ENCODE measurements around the gene SRSF3.

The SRSF3 gene

GRCh38 chr6:36633915-36634314 lies 39.8 kb downstream of the SRSF3 start:
- no peak overlapping the region for H3K27ac ChIP-seq (ENCODE audit: low read length)
- no peak overlapping the region for H3K9ac ChIP-seq (ENCODE audit: low read depth, low read length)
- H3K27me3 ChIP-seq (ENCODE audit: insufficient read depth, low read length): no peaks in the 10 kb centered on the region
- H3K9me3 ChIP-seq (ENCODE audit: insufficient read depth, low read depth, low read length): no peaks in the 10 kb centered on the region
- H3K4me1 ChIP-seq (ENCODE audit: insufficient read depth, low read length): no peaks in the 10 kb centered on the region
- no peaks in the 10 kb centered on the region for H3K36me3 ChIP-seq (ENCODE audit: insufficient read depth, low read depth, low read length)
- no peak overlapping the region for H3K4me3 ChIP-seq (ENCODE audit: low read length)

GRCh38 chr6:36634317-36635108 lies 40.4 kb downstream of the SRSF3 start:
- Histone ChIP-seq H3K4me3 (ENCODE audit: low read length) (no peak overlapping the region), H3K36me3 (ENCODE audit: insufficient read depth, low read depth, low read length) (no peaks in the 10 kb centered on the region), H3K9ac (ENCODE audit: low read depth, low read length) (no peak overlapping the region; the same call in 1 of the 2 replicates), H3K27me3 (ENCODE audit: insufficient read depth, low read length) (no peaks in the 10 kb centered on the region), H3K4me1 (ENCODE audit: insufficient read depth, low read length) (no peaks in the 10 kb centered on the region), H3K27ac (ENCODE audit: low read length) (no peak overlapping the region), H3K9me3 (ENCODE audit: insufficient read depth, low read depth, low read length) (no peaks in the 10 kb centered on the region)

GRCh38 chr6:36636283-36636682 lies 42.1 kb downstream of the SRSF3 start:
- Histone ChIP-seq H3K9ac (ENCODE audit: low read depth, low read length) (no peak overlapping the region), H3K4me3 (ENCODE audit: low read length) (no peak overlapping the region), H3K4me1 (ENCODE audit: insufficient read depth, low read length) (no peaks in the 10 kb centered on the region), H3K36me3 (ENCODE audit: insufficient read depth, low read depth, low read length) (no peaks in the 10 kb centered on the region), H3K27ac (ENCODE audit: low read length) (no peak overlapping the region), H3K27me3 (ENCODE audit: insufficient read depth, low read length) (no peaks in the 10 kb centered on the region), H3K9me3 (ENCODE audit: insufficient read depth, low read depth, low read length) (no peaks in the 10 kb centered on the region)

DNA sequence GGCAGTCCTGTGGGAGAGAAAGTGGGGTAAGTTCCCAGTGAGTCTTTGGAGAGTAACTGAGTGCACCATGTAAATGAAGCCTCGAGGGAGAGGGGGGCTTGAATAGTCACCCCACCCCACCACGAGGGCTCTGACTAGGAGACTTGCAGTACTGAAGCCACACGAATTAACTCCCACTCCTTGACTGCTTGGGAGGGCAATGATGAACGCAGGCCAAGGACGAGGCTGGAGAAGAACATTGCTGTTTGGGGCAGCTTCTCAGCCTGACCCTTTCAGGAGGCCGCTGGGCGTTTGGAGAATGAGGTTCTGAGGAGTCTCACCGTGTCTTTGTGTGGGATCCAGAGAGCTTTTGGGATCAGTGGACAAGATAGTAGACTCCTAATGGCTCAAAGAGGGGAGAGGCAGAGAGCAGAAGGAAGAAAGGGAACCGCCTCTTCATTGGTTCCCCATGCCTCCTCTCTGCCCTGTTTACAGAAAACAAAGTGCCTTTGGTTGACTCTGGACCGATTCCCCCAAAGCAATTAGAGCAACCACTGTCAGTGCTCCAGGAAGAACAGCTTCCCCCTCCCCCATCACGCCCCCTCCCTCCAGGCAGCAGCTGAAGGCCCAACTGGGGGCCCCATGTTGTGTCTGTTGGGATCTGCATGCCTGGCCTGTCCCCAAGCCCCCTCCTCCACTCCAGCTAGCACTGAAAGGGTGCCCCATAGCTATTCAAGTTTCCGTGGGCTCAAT lies 42.7 kb downstream of the SRSF3 start:
- H3K9ac ChIP-seq (ENCODE audit: low read depth, low read length): no peak overlapping the region
- H3K27ac ChIP-seq (ENCODE audit: low read length): no peak overlapping the region
- no peaks in the 10 kb centered on the region for H3K4me1 ChIP-seq (ENCODE audit: insufficient read depth, low read length)
- no peak overlapping the region for H3K4me3 ChIP-seq (ENCODE audit: low read length)
- H3K27me3 ChIP-seq (ENCODE audit: insufficient read depth, low read length): no peaks in the 10 kb centered on the region
- no peaks in the 10 kb centered on the region for H3K9me3 ChIP-seq (ENCODE audit: insufficient read depth, low read depth, low read length)
- H3K36me3 ChIP-seq (ENCODE audit: insufficient read depth, low read depth, low read length): no peaks in the 10 kb centered on the region

DNA sequence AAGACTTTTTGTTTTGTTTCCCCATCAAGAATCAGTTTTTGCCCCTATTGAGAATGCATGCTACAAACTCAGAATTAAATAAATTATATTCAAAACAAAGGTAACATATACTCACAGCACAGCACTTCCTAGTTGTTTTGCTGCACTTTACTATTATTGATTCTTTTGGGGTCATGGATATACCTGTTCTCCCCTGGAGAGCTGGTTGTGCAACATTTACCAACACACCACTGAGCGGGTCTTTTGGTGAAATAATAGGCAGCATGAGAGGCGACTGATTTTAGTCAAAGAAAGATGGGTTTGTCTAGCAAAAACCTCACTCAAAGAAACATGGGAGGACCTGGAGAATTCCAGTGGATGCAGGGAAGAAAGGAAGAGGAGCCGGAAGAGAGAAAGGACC lies 44.4 kb downstream of the SRSF3 start:
- Histone ChIP-seq H3K27ac (ENCODE audit: low read length) (no peak overlapping the region), H3K27me3 (ENCODE audit: insufficient read depth, low read length) (no peaks in the 10 kb centered on the region), H3K36me3 (ENCODE audit: insufficient read depth, low read depth, low read length) (no peaks in the 10 kb centered on the region)

DNA sequence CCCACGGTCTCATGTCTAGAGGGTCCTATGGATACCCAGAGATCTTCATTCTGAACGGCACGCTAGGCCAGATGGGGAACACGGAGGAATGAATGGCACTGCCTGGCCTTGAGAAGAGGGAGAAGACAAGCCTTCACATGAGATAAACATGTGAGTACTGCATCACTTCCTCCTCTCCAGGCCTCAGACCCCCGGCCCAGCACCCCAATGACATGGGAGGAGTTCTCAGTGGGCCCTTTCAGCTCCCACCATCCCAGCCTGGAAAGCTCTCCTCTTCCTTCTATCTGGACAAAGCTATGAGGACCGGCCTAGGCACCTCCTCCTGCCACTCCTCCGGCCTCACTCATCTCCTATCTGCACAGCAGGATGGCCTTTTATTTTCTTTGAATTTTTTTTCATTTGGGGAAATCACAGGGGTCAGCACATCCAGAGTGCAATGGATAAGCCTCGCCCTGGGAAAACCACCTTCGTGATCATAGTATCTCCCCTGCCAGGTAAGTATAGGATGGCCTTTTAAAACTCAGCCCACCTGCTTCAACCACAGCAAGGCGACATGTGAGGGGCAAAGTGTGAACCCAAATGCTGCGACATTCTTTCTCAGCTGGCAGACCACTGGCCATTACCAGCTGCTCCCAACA lies 45.1 kb downstream of the SRSF3 start:
- Histone ChIP-seq H3K27ac (ENCODE audit: low read length) (no peak overlapping the region), H3K36me3 (ENCODE audit: insufficient read depth, low read depth, low read length) (no peaks in the 10 kb centered on the region), H3K9me3 (ENCODE audit: insufficient read depth, low read depth, low read length) (no peaks in the 10 kb centered on the region), H3K4me3 (ENCODE audit: low read length) (no peak overlapping the region), H3K4me1 (ENCODE audit: insufficient read depth, low read length) (no peaks in the 10 kb centered on the region), H3K27me3 (ENCODE audit: insufficient read depth, low read length) (no peaks in the 10 kb centered on the region), H3K9ac (ENCODE audit: low read depth, low read length) (no peak overlapping the region)

More for the DNA sequence above, 44.4 kb downstream of the SRSF3 start:
- Histone ChIP-seq H3K9ac (ENCODE audit: low read depth, low read length) (no peak overlapping the region), H3K9me3 (ENCODE audit: insufficient read depth, low read depth, low read length) (no peaks in the 10 kb centered on the region), H3K4me1 (ENCODE audit: insufficient read depth, low read length) (no peaks in the 10 kb centered on the region), H3K4me3 (ENCODE audit: low read length) (no peak overlapping the region)

DNA sequence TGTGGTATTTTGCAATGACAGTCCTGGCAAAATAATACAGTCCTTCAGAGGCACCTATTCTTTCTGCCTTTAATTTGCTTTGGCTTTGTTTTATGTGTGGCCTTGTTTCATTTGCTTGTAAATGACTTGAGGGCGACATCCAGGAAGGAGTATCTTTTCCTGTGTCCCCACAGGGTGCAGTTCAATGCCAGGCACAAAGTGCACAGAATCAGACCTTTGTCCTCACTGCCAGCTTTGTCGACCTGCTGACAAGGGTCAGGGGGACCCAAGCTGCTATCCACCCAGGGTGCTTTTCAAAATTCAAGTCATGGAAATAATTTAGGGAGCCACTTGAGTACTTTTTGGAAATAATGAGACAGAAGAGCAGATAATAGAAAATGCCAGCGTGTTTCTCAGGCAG lies 47.4 kb downstream of the SRSF3 start:
- no peaks in the 10 kb centered on the region for H3K36me3 ChIP-seq (ENCODE audit: insufficient read depth, low read depth, low read length)
- H3K27ac ChIP-seq (ENCODE audit: low read length): no peak overlapping the region
- no peaks in the 10 kb centered on the region for H3K9me3 ChIP-seq (ENCODE audit: insufficient read depth, low read depth, low read length)
- H3K4me1 ChIP-seq (ENCODE audit: insufficient read depth, low read length): no peaks in the 10 kb centered on the region
- no peak overlapping the region for H3K4me3 ChIP-seq (ENCODE audit: low read length)
- no peaks in the 10 kb centered on the region for H3K27me3 ChIP-seq (ENCODE audit: insufficient read depth, low read length)
- H3K9ac ChIP-seq (ENCODE audit: low read depth, low read length): no peak overlapping the region

DNA sequence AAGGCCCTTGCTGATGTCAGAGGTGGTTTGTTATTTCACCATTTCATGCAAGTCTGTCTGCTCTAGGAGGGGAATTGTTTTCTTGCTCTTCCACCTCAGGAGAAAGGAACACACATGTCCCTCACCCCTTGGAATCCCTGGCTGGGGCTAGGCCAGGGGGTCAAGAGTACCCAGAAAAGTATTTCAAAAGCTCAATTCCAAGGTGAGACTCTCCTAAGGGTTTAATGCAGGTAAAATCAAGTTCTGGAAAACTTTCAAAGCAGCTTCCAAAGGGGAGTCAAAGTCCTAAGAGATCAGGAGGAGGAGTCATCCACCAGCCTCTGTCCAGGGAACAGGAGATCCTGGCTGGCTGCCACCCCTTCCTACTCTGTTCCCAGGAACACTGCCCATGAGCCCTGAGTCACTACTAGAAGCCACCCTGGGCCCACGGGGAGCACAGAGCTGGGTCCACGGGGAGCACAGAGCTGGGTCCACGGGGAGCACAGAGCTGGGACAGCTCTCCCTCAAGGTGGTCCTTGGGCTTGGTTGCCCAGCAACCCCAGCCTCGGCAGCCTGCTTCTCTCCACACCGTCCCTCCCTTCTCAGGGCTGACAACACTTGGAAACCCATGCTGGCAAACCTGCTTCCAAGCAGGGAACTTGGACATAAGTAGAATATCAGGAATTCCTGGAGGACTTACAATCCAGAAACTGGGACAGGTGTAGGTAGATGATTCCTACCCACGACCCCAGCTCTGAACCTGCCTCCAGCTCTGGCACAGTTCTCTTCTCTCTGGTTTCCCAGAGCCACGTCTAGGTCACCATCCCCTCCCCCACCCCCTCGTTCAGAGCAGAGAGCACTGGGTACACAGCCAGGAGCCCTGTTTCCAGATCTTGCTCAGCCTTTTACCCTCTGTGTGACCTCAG lies 49.0 kb downstream of the SRSF3 start:
- Histone ChIP-seq H3K9ac (ENCODE audit: low read depth, low read length) (no peak overlapping the region), H3K27me3 (ENCODE audit: insufficient read depth, low read length) (no peaks in the 10 kb centered on the region), H3K9me3 (ENCODE audit: insufficient read depth, low read depth, low read length) (no peaks in the 10 kb centered on the region), H3K4me3 (ENCODE audit: low read length) (no peak overlapping the region), H3K36me3 (ENCODE audit: insufficient read depth, low read depth, low read length) (no peaks in the 10 kb centered on the region), H3K4me1 (ENCODE audit: insufficient read depth, low read length) (no peaks in the 10 kb centered on the region), H3K27ac (ENCODE audit: low read length) (no peak overlapping the region)

DNA sequence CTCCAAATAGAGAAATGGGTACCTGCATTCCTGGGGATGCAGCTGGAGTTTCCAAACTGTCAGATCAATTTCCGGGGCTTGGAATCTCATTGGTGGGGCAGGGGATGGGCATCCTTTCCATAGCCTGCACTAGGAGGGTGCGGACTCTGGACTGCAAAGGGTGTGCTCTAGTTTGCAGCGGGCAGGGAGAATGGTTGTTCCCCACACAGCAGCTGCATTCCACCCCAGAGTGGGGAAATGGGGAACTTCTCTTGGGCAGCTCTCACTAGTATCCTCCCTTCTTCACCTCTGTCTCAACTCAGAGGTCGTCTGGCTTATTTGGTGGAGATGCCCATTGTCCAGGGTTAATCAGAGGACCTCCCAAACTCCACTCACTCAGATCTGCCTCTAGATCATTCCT lies 49.8 kb downstream of the SRSF3 start:
- H3K36me3 ChIP-seq (ENCODE audit: insufficient read depth, low read depth, low read length): no peaks in the 10 kb centered on the region
- H3K9me3 ChIP-seq (ENCODE audit: insufficient read depth, low read depth, low read length): no peaks in the 10 kb centered on the region
- no peak overlapping the region for H3K4me3 ChIP-seq (ENCODE audit: low read length)
- no peak overlapping the region for H3K27ac ChIP-seq (ENCODE audit: low read length)
- H3K4me1 ChIP-seq (ENCODE audit: insufficient read depth, low read length): no peaks in the 10 kb centered on the region
- H3K27me3 ChIP-seq (ENCODE audit: insufficient read depth, low read length): no peaks in the 10 kb centered on the region
- no peak overlapping the region for H3K9ac ChIP-seq (ENCODE audit: low read depth, low read length)

DNA sequence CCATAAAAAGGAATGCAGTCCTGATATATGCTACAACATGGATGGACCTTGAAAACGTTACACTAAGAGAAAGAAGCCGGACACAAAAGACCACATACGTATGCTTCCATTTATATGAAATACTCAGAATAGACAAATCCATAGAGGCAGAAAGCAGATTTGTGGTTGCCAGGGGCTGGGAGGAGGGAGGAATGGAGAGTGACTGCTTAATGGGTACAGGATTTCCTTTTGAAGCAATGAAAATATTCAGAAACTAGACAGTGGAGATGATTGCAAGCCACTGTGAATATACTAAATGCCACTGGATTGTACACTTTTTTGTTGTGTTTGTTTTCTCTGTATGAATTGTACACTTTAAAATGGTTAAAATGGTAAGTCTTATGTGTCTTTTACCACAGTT lies 54.9 kb downstream of the SRSF3 start:
- no peak overlapping the region for H3K4me3 ChIP-seq (ENCODE audit: low read length)
- no peaks in the 10 kb centered on the region for H3K4me1 ChIP-seq (ENCODE audit: insufficient read depth, low read length)
- no peaks in the 10 kb centered on the region for H3K9me3 ChIP-seq (ENCODE audit: insufficient read depth, low read depth, low read length)
- no peak overlapping the region for H3K9ac ChIP-seq (ENCODE audit: low read depth, low read length)
- no peak overlapping the region for H3K27ac ChIP-seq (ENCODE audit: low read length)
- no peaks in the 10 kb centered on the region for H3K36me3 ChIP-seq (ENCODE audit: insufficient read depth, low read depth, low read length)
- H3K27me3 ChIP-seq (ENCODE audit: insufficient read depth, low read length): no peaks in the 10 kb centered on the region

DNA sequence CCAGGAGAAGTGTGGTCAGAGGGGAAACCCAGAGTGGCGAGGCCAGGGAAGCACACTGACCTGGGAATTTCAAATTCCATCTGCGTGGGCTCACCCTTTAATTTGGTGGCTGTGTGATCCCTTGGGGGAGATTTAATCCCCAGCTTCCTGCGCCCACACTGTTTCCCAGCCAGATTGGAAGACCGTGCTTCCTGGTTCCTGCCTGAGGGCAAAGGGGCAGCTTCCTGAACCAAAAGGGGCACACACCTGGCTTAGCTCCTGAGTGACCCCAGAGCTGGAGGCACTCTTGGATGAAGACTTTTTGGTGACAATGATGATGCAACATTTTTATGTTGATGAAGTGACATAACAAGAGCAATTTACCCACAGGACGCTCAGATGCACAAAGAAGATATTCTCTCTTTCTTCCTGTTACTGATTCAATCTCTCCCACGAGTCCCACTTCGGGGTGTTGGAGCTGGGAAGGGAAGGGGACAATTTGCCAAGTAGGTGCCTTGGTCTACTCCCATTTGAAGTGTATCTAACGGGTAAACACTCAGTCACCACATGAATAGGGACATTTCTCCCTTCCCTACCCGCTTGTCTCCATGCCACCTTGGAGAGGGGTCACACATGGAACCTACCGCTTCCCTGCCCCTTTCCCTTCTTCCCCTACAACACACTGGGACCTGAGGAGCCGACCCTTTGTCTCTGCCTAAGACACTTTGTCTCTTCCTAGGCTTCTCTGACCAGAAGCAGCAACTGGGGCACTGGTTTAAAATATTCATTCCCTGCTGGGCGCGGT lies 55.7 kb downstream of the SRSF3 start:
- H3K9me3 ChIP-seq (ENCODE audit: insufficient read depth, low read depth, low read length): no peaks in the 10 kb centered on the region
- H3K9ac ChIP-seq (ENCODE audit: low read depth, low read length): no peak overlapping the region
- no peaks in the 10 kb centered on the region for H3K4me1 ChIP-seq (ENCODE audit: insufficient read depth, low read length)
- H3K27me3 ChIP-seq (ENCODE audit: insufficient read depth, low read length): no peaks in the 10 kb centered on the region
- no peak overlapping the region for H3K27ac ChIP-seq (ENCODE audit: low read length)
- no peaks in the 10 kb centered on the region for H3K36me3 ChIP-seq (ENCODE audit: insufficient read depth, low read depth, low read length)
- H3K4me3 ChIP-seq (ENCODE audit: low read length): no peak overlapping the region
